ENCODE data around the gene EXOC6B. TPM values are rescaled to one million over a fixed set of nuclear protein-coding genes. Genes with fewer than 3 reads are reported as not detected.

The EXOC6B gene
- total and polyA plus RNA-seq, 2 of the 8 experiments (the other 6 are each of a cell fraction or from before 2014, with no cell fraction given), result 13.5 to 33.0 TPM

GRCh38 chr2:72255540-72255939 lies 570.3 kb downstream of the EXOC6B start:
- Histone ChIP-seq H3K4me3 (ENCODE audit: extremely low read depth in 1 of 4, insufficient read depth in 2 of 4, low read depth in 3 of 4, low read length in 4 of 4) (no peak overlapping the region), H3K27me3 (replicated peaks in 1 of 4; ENCODE audit: control insufficient read depth in 3 of 4, extremely low read depth in 1 of 4, insufficient read depth in 3 of 4, low read length in 3 of 4) (no peaks in the 10 kb centered on the region), H4K5ac (ENCODE audit: insufficient read length, low read depth, low read length) (no peak overlapping the region), H3K9ac (replicated peaks in 1 of 4; ENCODE audit: extremely low read depth in 1 of 4, low read depth in 3 of 4, low read length in 3 of 4) (no peak overlapping the region), H2BK5ac (ENCODE audit: low read depth, low read length) (no peak overlapping the region), H2AK5ac (ENCODE audit: low read depth, low read length) (no peak overlapping the region), H3K9me3 (ENCODE audit: insufficient read depth in 2 of 2, low read depth in 1 of 2, low read length in 1 of 2) (no peaks in the 10 kb centered on the region), H2BK12ac (ENCODE audit: low read depth, low read length) (no peak overlapping the region), H3K4me1 (replicated peaks in 1 of 4; ENCODE audit: control insufficient read depth in 3 of 4, insufficient read depth in 4 of 4, low read length in 3 of 4) (no peaks in the 10 kb centered on the region), H4K8ac (ENCODE audit: extremely low read depth, insufficient read depth, low read length) (no peak overlapping the region), H2BK15ac (ENCODE audit: low read length) (no peak overlapping the region), H3K4me2 (ENCODE audit: insufficient read depth in 1 of 2, low read depth in 2 of 2, low read length in 2 of 2) (no peak overlapping the region), H2BK120ac (replicated peaks; ENCODE audit: low read depth, low read length) (no peak overlapping the region), H4K20me1 (replicated peaks in 1 of 2; ENCODE audit: control insufficient read depth in 1 of 2, insufficient read depth in 2 of 2, low read length in 2 of 2) (peaks cover 0 to 1% of the 10 kb centered on the region in 2 experiments), H3K23ac (ENCODE audit: insufficient read length) (no peak overlapping the region), H3K18ac (ENCODE audit: extremely low read depth, low read length) (no peak overlapping the region), H3K23me2 (ENCODE audit: low read depth, low read length) (no peaks in the 10 kb centered on the region), H3K36me3 (ENCODE audit: control insufficient read depth in 2 of 4, insufficient read depth in 4 of 4, low read length in 3 of 4) (no peaks in the 10 kb centered on the region), H2BK20ac (ENCODE audit: low read length) (no peak overlapping the region), H2AFZ (ENCODE audit: low read length) (no peak overlapping the region), H3K27ac (ENCODE audit: low read depth, low read length) (no peak overlapping the region), H3K4ac (replicated peaks; ENCODE audit: insufficient read length, low read depth, low read length) (no peak overlapping the region), H3K79me1 (ENCODE audit: low read depth, low read length) (no peaks in the 10 kb centered on the region), H3K79me2 (ENCODE audit: control insufficient read depth in 1 of 2, insufficient read depth in 2 of 2, low read length in 2 of 2) (no peaks in the 10 kb centered on the region), H3K14ac (ENCODE audit: insufficient read length) (no peak overlapping the region), H3K56ac (replicated peaks; ENCODE audit: insufficient read length, low read depth, low read length) (no peak overlapping the region), H4K91ac (replicated peaks; ENCODE audit: insufficient read length, low read length) (no peak overlapping the region)
- POLR2A ChIA-PET (ENCODE audit: partially characterized antibody), result no interaction called here
- DNase-seq (ENCODE audit: low read depth in 1 of 2, low spot score in 2 of 2) (no peak), FAIRE-seq (no peak)
- CTCF ChIA-PET (ENCODE audit: partially characterized antibody), result interaction anchor here (0.6 to 1.3 kb wide), 2 partner anchors 34 to 105 kb away, joined by 3 read pairs; no protein-coding TSS in a partner anchor
- WGBS, 2 experiments (ENCODE audit: extremely low coverage in 1 of 2, insufficient coverage in 1 of 2, insufficient read length in 1 of 2, insufficient replicate concordance in 2 of 2, low coverage in 1 of 2, low lambda C conversion rate in 2 of 2, missing lambda C conversion rate in 1 of 2), result 79% methylated on average over 1 of the region's 1 CpG; no CpG with 5 or more reads in 1 of the 2 experiments
- no peak for TF ChIP-seq TEAD4 (IDR thresholded peaks at IDR 0.05; ENCODE audit: low read depth, low read length)
- no peak for TF ChIP-seq CHD1 (IDR thresholded peaks at IDR 0.05; ENCODE audit: low read depth, low read length)
- no peak for TF ChIP-seq MAX (IDR thresholded peaks at IDR 0.05)
- TF ChIP-seq ATF3 (IDR thresholded peaks at IDR 0.05; ENCODE audit: insufficient read depth, low read depth, low read length), result no peak
- TF ChIP-seq JUN (IDR thresholded peaks at IDR 0.05; ENCODE audit: low read depth, low read length), result no peak
- TF ChIP-seq, protein P1, sequence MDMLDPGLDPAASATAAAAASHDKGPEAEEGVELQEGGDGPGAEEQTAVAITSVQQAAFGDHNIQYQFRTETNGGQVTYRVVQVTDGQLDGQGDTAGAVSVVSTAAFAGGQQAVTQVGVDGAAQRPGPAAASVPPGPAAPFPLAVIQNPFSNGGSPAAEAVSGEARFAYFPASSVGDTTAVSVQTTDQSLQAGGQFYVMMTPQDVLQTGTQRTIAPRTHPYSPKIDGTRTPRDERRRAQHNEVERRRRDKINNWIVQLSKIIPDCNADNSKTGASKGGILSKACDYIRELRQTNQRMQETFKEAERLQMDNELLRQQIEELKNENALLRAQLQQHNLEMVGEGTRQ (IDR thresholded peaks at IDR 0.05; ENCODE audit: low read length), result no peak
- no peak for TF ChIP-seq EP300 (IDR thresholded peaks at IDR 0.05; ENCODE audit: borderline replicate concordance in 1 of 2, low read depth in 2 of 2, low read length in 2 of 2)
- no peak for TF ChIP-seq YY1 (IDR thresholded peaks at IDR 0.05; ENCODE audit: low read depth, low read length)
- no peak for TF ChIP-seq EZH2 (IDR thresholded peaks at IDR 0.05; ENCODE audit: low read depth, low read length, severe bottlenecking)
- TF ChIP-seq EGR1 (IDR thresholded peaks at IDR 0.05; ENCODE audit: borderline replicate concordance, low read depth, low read length), result no peak
- TF ChIP-seq SAP30 (IDR thresholded peaks at IDR 0.05; ENCODE audit: insufficient read depth, insufficient replicate concordance, low read length), result no peak
- TF ChIP-seq POLR2AphosphoS5 (IDR thresholded peaks at IDR 0.05; ENCODE audit: low read depth, low read length), result no peak
- TF ChIP-seq CHD2 (IDR thresholded peaks at IDR 0.05; ENCODE audit: low read length), result no peak
